OCI-LY7 (cell line): ENCODE data around the gene COL18A1. TPM values are rescaled to one million over a fixed set of nuclear protein-coding genes. Genes with fewer than 3 reads are reported as not detected.

Source experiments
- BruUV-seq: library from RNA; stranded (reverse); fragments of 400-500 nt; replicated peaks from 2 replicates; lab custom pipeline; 2021; lab: Mats Ljungman, UMichigan
- CTCF ChIA-PET: fragments of 300-600 bp; sonication (Branson Sonifier 250); formaldehyde crosslinking; loops from one replicate; lab custom pipeline; 2022; ENCODE audit warnings: antibody characterized with exemption; ENCODE audit not compliant: unreplicated experiment; lab: Charles Lee
- POLR2A ChIA-PET: fragments of 300-600 bp; sonication (Branson Sonifier 250); formaldehyde crosslinking; loops from one replicate; lab custom pipeline; 2022; ENCODE audit warnings: antibody characterized with exemption; lab: Charles Lee
- DNase-seq: peaks from one replicate; pipeline ENCODE4 v3.0.0-alpha.2; 2015; ENCODE audit warnings: low spot score
- H2AFZ ChIP-seq: fragments of 200-600 bp; sonication (generic), shearing (Covaris generic); 2 replicates; pipeline ENCODE4 v1.6.1; 2014; ENCODE audit warnings: mild to moderate bottlenecking, antibody characterized with exemption, low read length, moderate library complexity
- H3K27ac ChIP-seq: fragments of 200-600 bp; sonication (generic); 2 replicates; pipeline ENCODE4 v1.5.1; 2014; ENCODE audit warnings: mixed run types, low read depth, mild to moderate bottlenecking, moderate library complexity, low read length, inconsistent platforms; ENCODE audit not compliant: poor library complexity, severe bottlenecking
- H3K36me3 ChIP-seq: fragments of 200-600 bp; sonication (generic); 2 replicates; pipeline ENCODE4 v1.6.1; 2014; ENCODE audit warnings: mild to moderate bottlenecking, antibody characterized with exemption, low read length, moderate library complexity, mixed read lengths; ENCODE audit not compliant: insufficient read depth
- H3K4me1 ChIP-seq: fragments of 200-600 bp; sonication (generic); 2 replicates; pipeline ENCODE4 v1.5.1; 2014; ENCODE audit warnings: mild to moderate bottlenecking, low read length; ENCODE audit not compliant: insufficient read depth, poor library complexity, severe bottlenecking
- H3K4me2 ChIP-seq: fragments of 200-600 bp; sonication (generic); 2 replicates; pipeline ENCODE4 v1.6.1; 2014; ENCODE audit warnings: mild to moderate bottlenecking, low read length
- H3K4me3 ChIP-seq: fragments of 200-600 bp; sonication (generic); 2 replicates; pipeline ENCODE4 v1.5.1; 2014; ENCODE audit warnings: mild to moderate bottlenecking, low read depth, low read length; ENCODE audit not compliant: poor library complexity, severe bottlenecking
- H3K79me2 ChIP-seq: fragments of 200-600 bp; sonication (generic); 2 replicates; pipeline ENCODE4 v1.6.1; 2016; ENCODE audit warnings: low read depth, mild to moderate bottlenecking, low read length, moderate library complexity, mixed read lengths; ENCODE audit not compliant: insufficient read depth
- H3K9me2 ChIP-seq: fragments of 200-600 bp; sonication (generic); 2 replicates; pipeline ENCODE4 v1.6.1; 2016; ENCODE audit warnings: mild to moderate bottlenecking, low read length, mixed read lengths; ENCODE audit not compliant: insufficient read depth
- H3K9me3 ChIP-seq: fragments of 200-600 bp; sonication (generic); 2 replicates; pipeline ENCODE4 v1.6.1; 2014; ENCODE audit warnings: mild to moderate bottlenecking, mixed run types, low read length, mixed read lengths
- H4K20me1 ChIP-seq: fragments of 200-600 bp; sonication (generic); 2 replicates; pipeline ENCODE4 v1.6.1; 2014; ENCODE audit warnings: mild to moderate bottlenecking, antibody characterized with exemption, low read length, moderate library complexity, mixed read lengths; ENCODE audit not compliant: insufficient read depth
- EZH2phosphoT487 ChIP-seq: fragments of 200-600 bp; sonication (generic); IDR thresholded peaks from 2 replicates; pipeline ENCODE4 v1.6.1; 2018; ENCODE audit warnings: low read depth, borderline replicate concordance, mild to moderate bottlenecking, mixed run types, antibody characterized with exemption, low read length, moderate library complexity, mixed read lengths
- intact Hi-C: fragments of 100-400 bp; cut with micrococcal nuclease; formaldehyde crosslinking; loops from one replicate; pipeline ENCODE4 v1.10.0; 2022; ENCODE audit not compliant: unreplicated experiment
- total RNA-seq, 2 experiments: library from RNA; depleted of rRNA in 1 of 2; stranded (reverse); fragments of >200 nt in 1 of 2; shearing (Covaris generic) in 1 of 2; gene quantifications; 2 replicates each; pipeline ENCODE4 v1.2.3, GENCODE V29; 2014 to 2022
- TF ChIP-seq, protein P1 (sequence below): fragments of 200-600 bp; sonication (generic); conservative IDR thresholded peaks from 2 replicates; pipeline ENCODE4 v1.5.1; 2014; ENCODE audit warnings: mild to moderate bottlenecking, antibody characterized with exemption, low read length, moderate library complexity, mixed read lengths

The COL18A1 gene
- total RNA-seq, 2 experiments from 2014 or later: 0.23 to 7.4 TPM

DNA sequence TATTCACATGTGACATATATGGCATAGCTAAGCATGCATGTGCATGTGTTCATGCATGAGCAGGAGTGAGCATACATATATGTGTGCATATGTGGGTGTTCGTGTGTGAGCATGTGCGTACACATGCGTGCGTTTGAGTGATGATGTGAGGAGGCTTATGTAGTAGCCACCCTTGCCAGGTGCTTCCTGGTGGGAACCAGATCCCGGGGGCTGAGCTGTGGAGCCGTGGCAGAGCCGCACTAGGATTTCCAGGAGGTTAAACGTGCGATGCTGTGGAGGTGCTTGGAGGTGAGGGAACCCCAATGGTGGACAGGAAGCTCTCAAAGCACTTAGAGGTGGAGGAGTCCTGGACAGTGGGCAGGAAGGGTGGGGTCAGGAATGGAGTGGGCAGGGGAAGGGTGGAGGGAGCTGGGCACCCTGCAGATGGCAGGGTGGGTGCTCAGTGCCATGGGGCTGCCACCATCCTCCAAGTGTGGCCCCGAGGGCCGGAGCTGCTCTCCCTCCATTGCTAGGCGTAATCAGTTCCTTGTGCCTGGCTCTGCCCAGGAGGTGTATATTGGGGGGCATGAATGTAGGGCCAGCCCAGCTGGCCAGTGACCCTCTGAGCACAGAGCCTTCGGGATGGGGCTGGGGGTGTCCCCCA, 48.5 kb downstream of the COL18A1 start:
- no peaks in the 10 kb centered on the region for H4K20me1 ChIP-seq
- ChIA-PET POLR2A (no interaction called here), CTCF (no interaction called here)
- H3K4me2 ChIP-seq: no peak overlapping the region
- BruUV-seq: no TSS peak
- TF ChIP-seq EZH2phosphoT487: no peak
- TF ChIP-seq, protein P1, sequence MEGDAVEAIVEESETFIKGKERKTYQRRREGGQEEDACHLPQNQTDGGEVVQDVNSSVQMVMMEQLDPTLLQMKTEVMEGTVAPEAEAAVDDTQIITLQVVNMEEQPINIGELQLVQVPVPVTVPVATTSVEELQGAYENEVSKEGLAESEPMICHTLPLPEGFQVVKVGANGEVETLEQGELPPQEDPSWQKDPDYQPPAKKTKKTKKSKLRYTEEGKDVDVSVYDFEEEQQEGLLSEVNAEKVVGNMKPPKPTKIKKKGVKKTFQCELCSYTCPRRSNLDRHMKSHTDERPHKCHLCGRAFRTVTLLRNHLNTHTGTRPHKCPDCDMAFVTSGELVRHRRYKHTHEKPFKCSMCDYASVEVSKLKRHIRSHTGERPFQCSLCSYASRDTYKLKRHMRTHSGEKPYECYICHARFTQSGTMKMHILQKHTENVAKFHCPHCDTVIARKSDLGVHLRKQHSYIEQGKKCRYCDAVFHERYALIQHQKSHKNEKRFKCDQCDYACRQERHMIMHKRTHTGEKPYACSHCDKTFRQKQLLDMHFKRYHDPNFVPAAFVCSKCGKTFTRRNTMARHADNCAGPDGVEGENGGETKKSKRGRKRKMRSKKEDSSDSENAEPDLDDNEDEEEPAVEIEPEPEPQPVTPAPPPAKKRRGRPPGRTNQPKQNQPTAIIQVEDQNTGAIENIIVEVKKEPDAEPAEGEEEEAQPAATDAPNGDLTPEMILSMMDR: no peak
- DNase-seq: no peak
- no peak overlapping the region for H2AFZ ChIP-seq
- no peak overlapping the region for H3K27ac ChIP-seq
- no peaks in the 10 kb centered on the region for H3K4me1 ChIP-seq
- H3K9me2 ChIP-seq: no peaks in the 10 kb centered on the region
- H3K79me2 ChIP-seq: no peaks in the 10 kb centered on the region
- no peaks in the 10 kb centered on the region for H3K36me3 ChIP-seq
- H3K4me3 ChIP-seq: no peak overlapping the region
- peaks cover 9% of the 10 kb centered on the region; the same call in 1 of the 2 replicates for H3K9me3 ChIP-seq
- intact Hi-C loops: no loop called here

DNA sequence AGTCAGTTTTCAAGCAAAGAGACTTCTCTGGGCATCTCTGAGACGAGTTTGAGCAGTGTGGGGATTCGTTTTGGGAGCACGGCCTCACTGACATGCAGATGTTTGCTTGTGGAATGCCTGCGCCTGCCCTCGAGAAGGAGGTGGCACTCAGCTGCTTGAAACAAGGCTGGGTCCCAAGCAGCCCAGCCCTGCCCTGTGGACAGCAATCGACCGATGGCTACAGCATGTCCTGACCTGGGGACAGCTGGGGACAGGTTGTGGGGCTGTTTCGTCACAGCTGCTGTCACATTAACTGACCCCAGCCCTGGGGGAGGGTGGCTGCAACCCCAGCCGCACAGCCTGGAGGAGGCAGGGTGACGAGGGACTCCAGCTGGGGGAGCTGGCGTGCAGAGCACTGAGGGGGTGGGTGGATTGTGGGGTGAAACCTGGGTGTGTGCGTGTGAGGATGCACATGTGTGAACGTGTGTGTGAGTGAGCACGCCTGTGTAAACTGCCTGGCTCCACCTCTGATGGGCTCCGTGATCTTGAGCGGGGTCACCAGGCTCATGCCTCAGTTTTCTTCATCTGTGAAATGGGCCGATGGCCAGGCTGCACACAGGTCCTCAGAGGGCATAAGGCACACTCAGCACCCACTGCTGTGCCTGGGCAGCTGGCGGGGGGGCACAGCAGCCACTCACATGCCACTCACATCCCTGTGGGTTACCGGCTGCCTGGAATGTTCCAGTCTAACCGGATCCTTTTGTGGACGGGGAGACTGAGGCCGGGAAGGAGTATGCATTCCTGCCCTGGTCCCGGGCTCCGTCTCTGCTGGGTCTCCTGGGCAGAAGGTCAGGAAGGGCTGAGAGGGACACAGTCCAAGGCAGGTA, 49.3 kb downstream of the COL18A1 start:
- peaks cover 9% of the 10 kb centered on the region; the same call in 1 of the 2 replicates for H3K9me3 ChIP-seq
- no peak overlapping the region for H3K27ac ChIP-seq
- no peaks in the 10 kb centered on the region for H3K79me2 ChIP-seq
- DNase-seq: no peak
- no peaks in the 10 kb centered on the region for H3K9me2 ChIP-seq
- TF ChIP-seq EZH2phosphoT487: no peak
- TF ChIP-seq, protein P1: no peak
- intact Hi-C loops: no loop called here
- no TSS peak for BruUV-seq
- no peaks in the 10 kb centered on the region for H3K4me1 ChIP-seq
- no peaks in the 10 kb centered on the region for H4K20me1 ChIP-seq
- no peak overlapping the region for H3K4me2 ChIP-seq
- H3K36me3 ChIP-seq: no peaks in the 10 kb centered on the region
- CTCF ChIA-PET: no interaction called here
- H3K4me3 ChIP-seq: no peak overlapping the region
- H2AFZ ChIP-seq: no peak overlapping the region
- POLR2A ChIA-PET: no interaction called here
